ENCODE data around the gene LIME1. TPM values are rescaled to one million over a fixed set of nuclear protein-coding genes. Genes with fewer than 3 reads are reported as not detected.
A peak's percentile ranks its signal among the peaks of the same experiment; 100 is the strongest.

The LIME1 gene
- total and polyA plus RNA-seq, 10 of the 15 experiments (the other 5 are each of a cell fraction or from before 2014, with no cell fraction given), result 0.35 to 154 (median 49.9) TPM

- no peak for DNase-seq (ENCODE audit: low read depth, low spot score)
- intact Hi-C loops (cut with micrococcal nuclease; ENCODE audit: unreplicated experiment) (no loop called here), in situ Hi-C loops (cut with MboI) (no loop called here)
- Histone ChIP-seq H3K79me2 (ENCODE audit: control insufficient read depth, insufficient read depth, low read length) (no peaks in the 10 kb centered on the region), H3K36me3 (ENCODE audit: control insufficient read depth in 2 of 2, insufficient read depth in 2 of 2, low read length in 1 of 2) (no peaks in the 10 kb centered on the region), H3K4me3 (no peak overlapping the region), H3K9ac (ENCODE audit: control insufficient read depth, insufficient read depth, low read length) (no peak overlapping the region), H3K4me2 (ENCODE audit: control insufficient read depth, insufficient read depth) (no peak overlapping the region), H4K20me1 (ENCODE audit: control insufficient read depth, insufficient read depth) (no peaks in the 10 kb centered on the region), H3K27ac (ENCODE audit: control insufficient read depth, insufficient read depth) (no peak overlapping the region), H3K9me3 (replicated peaks; ENCODE audit: control insufficient read depth, insufficient read depth, low read length) (no peaks in the 10 kb centered on the region), H3K4me1 (ENCODE audit: control insufficient read depth, insufficient read depth, low read length) (peaks cover 16% of the 10 kb centered on the region), H3K27me3 (replicated peaks in 1 of 2; ENCODE audit: control insufficient read depth in 2 of 2, insufficient read depth in 2 of 2, low read length in 1 of 2) (no peaks in the 10 kb centered on the region), H2AFZ (ENCODE audit: control insufficient read depth, low read depth, low read length) (no peak overlapping the region)
- ChIA-PET CTCF (no interaction called here), POLR2A (no interaction called here), SMC1A (ENCODE audit: uncharacterized antibody, unreplicated experiment) (no interaction called here), RAD21 (ENCODE audit: unreplicated experiment) (no interaction called here)
- no TSS peak for BruUV-seq (replicated peaks)
- no peak for FAIRE-seq
- ATAC-seq, result no peak
- 84% methylated on average over 22 of the region's 25 CpGs for WGBS (ENCODE audit: insufficient coverage, insufficient replicate concordance, low lambda C conversion rate, missing lambda C conversion rate)
- TF ChIP-seq YBX1 (IDR thresholded peaks at IDR 0.05) (no peak), NR2C2 (IDR thresholded peaks at IDR 0.05; ENCODE audit: borderline replicate concordance, control insufficient read depth, insufficient read length, low read depth) (no peak), MEF2B (IDR thresholded peaks at IDR 0.05; ENCODE audit: partially characterized antibody, poor library complexity, severe bottlenecking) (no peak), E2F4 (IDR thresholded peaks at IDR 0.05; ENCODE audit: low read depth, low read length) (no peak), MLLT1 (IDR thresholded peaks at IDR 0.05) (no peak), ESRRA (IDR thresholded peaks at IDR 0.05; ENCODE audit: low read length) (no peak), RCOR1 (conservative IDR thresholded peaks at IDR 0.05; ENCODE audit: low read depth, low read length) (no peak), ZNF207 (IDR thresholded peaks at IDR 0.05; ENCODE audit: borderline replicate concordance) (no peak), CREB1 (IDR thresholded peaks at IDR 0.05; ENCODE audit: low read depth) (no peak), ZSCAN29 (IDR thresholded peaks at IDR 0.05) (no peak), HDGF (IDR thresholded peaks at IDR 0.05) (no peak), SREBF2 (IDR thresholded peaks at IDR 0.05; ENCODE audit: low read length) (no peak), GABPA (IDR thresholded peaks at IDR 0.05; ENCODE audit: low read depth) (no peak), SUZ12 (IDR thresholded peaks at IDR 0.05; ENCODE audit: unreplicated experiment) (no peak), BCL11A (IDR thresholded peaks at IDR 0.05; ENCODE audit: low read depth, low read length) (no peak), ZBTB4 (CRISPR knock-in tag; IDR thresholded peaks at IDR 0.05) (no peak), PKNOX1 (IDR thresholded peaks at IDR 0.05) (0 out of 2 replicates have a peak, but pooled peaks have one; percentile 7), POLR2AphosphoS5 (IDR thresholded peaks at IDR 0.05; ENCODE audit: low read length) (no peak)
Measured at GRCh38 chr20:63695424-63696305, 40.8 kb upstream of the LIME1 start.

Measured in GM12878 (cell line).